Ascending aorta (tissue), 2 donors: Measurements from ENCODE around the gene LY6G5B. TPM values are rescaled to one million over a fixed set of nuclear protein-coding genes. Genes with fewer than 3 reads are reported as not detected.

Experiments used
- DNase-seq, 2 donors: peaks; one replicate each; pipeline ENCODE4 v3.0.0-alpha.2; 2019; ENCODE audit warnings: low spot score in 2 of 2
- H3K27ac ChIP-seq, 2 donors: fragments of 200-600 bp; sonication (generic); one replicate each; pipeline ENCODE4 v1.5.1; 2016 to 2017; ENCODE audit warnings: mild to moderate bottlenecking in 1 of 2
- H3K27me3 ChIP-seq: fragments of 200-600 bp; sonication (generic); one replicate; pipeline ENCODE4 v1.5.1; 2017
- H3K36me3 ChIP-seq, 2 donors: fragments of 200-600 bp; sonication (generic); one replicate each; pipeline ENCODE4 v1.5.1; 2016
- H3K4me1 ChIP-seq, 2 donors: fragments of 200-600 bp; sonication (generic); one replicate each; pipeline ENCODE4 v1.5.1; 2016 to 2017; ENCODE audit warnings: mild to moderate bottlenecking in 1 of 2
- H3K4me3 ChIP-seq, 2 donors: fragments of 200-600 bp; sonication (generic); one replicate each; pipeline ENCODE4 v1.5.1; 2016 to 2017; ENCODE audit warnings: mild to moderate bottlenecking in 1 of 2
- H3K9me3 ChIP-seq, 2 donors: fragments of 200-600 bp; sonication (generic); one replicate each; pipeline ENCODE4 v1.5.1; 2016
- CTCF ChIP-seq, 3 experiments: fragments of 200-600 bp in 2 of 3; fragments of 450-650 bp in 1 of 3; sonication (generic) in 2 of 3; IDR thresholded peaks; one replicate each; pipeline ENCODE4 v1.5.1; 2016 to 2019; ENCODE audit warnings: antibody characterized with exemption in 3 of 3, mild to moderate bottlenecking in 1 of 3, moderate library complexity in 1 of 3
- intact Hi-C: fragments of 100-400 bp; cut with DNase I; formaldehyde crosslinking; loops from one replicate; pipeline ENCODE4 v1.15.1; 2023
- total RNA-seq: library from RNA; depleted of rRNA; stranded (reverse); fragments of >200 nt; gene quantifications from one replicate; pipeline ENCODE4 v1.1.0, GENCODE V29; 2016

LY6G5B gene
- total RNA-seq, 1 donor from 2014 or later: 24.1 TPM

DNA sequence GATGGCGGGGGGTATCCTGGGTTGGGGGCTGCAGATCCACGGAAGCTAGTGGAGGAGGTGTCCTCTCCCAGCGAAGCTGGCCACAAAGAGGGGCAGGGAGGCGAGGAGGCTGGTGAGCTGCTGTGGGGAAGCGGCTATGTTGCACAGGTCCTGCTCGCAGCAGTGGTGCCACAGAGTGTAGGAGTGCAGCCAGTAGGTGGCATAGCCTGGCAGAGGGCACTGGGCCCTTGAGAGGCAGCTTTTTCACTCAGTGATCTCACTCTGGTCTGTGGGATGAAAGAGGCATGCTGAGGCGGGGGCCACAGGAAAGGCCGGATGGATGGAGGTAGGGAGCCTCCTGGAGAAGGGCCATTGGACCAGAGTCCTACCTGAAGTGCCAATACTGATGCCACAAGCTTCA, 42.5 kb downstream of the LY6G5B start:
- H3K4me1 ChIP-seq: no peaks in the 10 kb centered on the region
- H3K4me3 ChIP-seq: no peak overlapping the region
- intact Hi-C loops: no loop called here
- TF ChIP-seq CTCF (IDR thresholded peaks at IDR 0.05): peak in 1 of 3 experiments; percentile 20
- no peak for DNase-seq
- no peaks in the 10 kb centered on the region for H3K36me3 ChIP-seq
- no peaks in the 10 kb centered on the region for H3K9me3 ChIP-seq
- H3K27ac ChIP-seq: no peak overlapping the region
- H3K27me3 ChIP-seq: no peaks in the 10 kb centered on the region

DNA sequence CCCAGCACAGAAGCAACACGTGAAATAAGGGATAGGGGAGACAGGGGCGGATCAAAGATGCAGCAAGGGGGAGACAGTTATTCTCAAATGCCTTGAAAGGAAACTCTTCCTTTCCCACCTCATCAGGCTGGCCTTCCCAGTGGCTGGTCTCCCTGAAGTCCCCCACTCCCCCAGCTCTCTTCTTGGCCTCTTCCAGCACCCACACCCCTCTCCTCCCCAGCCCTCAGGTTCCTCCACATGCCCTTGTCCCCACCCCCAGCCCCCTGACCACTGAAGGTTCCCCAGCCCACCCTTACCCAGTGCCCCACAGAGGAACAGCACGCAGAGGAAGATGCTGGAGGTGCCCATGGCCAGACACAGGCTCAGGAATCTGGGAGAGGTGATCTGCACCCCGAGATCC, 43.7 kb downstream of the LY6G5B start:
- H3K4me1 ChIP-seq: no peaks in the 10 kb centered on the region
- H3K27me3 ChIP-seq: no peaks in the 10 kb centered on the region
- no peak for TF ChIP-seq CTCF (IDR thresholded peaks at IDR 0.05)
- no peaks in the 10 kb centered on the region for H3K9me3 ChIP-seq
- DNase-seq: no peak
- intact Hi-C loops: no loop called here
- H3K36me3 ChIP-seq: no peaks in the 10 kb centered on the region
- H3K4me3 ChIP-seq: no peak overlapping the region
- H3K27ac ChIP-seq: no peak overlapping the region

- no peak overlapping the region for H3K4me3 ChIP-seq
- intact Hi-C loops: no loop called here
- no peaks in the 10 kb centered on the region for H3K9me3 ChIP-seq
- TF ChIP-seq CTCF (IDR thresholded peaks at IDR 0.05): no peak
- no peaks in the 10 kb centered on the region for H3K4me1 ChIP-seq
- no peaks in the 10 kb centered on the region for H3K27me3 ChIP-seq
- no peak overlapping the region for H3K27ac ChIP-seq
- no peaks in the 10 kb centered on the region for H3K36me3 ChIP-seq
- no peak for DNase-seq
These were observed 44.4 kb downstream of the LY6G5B start for GRCh38 chr6:31713991-31714684.

GRCh38 chr6:31715022-31715958, 45.5 kb downstream of the LY6G5B start, which contains the start of gene LY6G6D:
LY6G6D (plus strand) TSS chr6:31715348; CDS start chr6:31715356, 8 bp downstream.
- intact Hi-C loops: no loop called here
- H3K4me1 ChIP-seq: no peaks in the 10 kb centered on the region
- no peak for DNase-seq
- H3K27ac ChIP-seq: no peak within 1 kb of the TSS
- no peaks in the 10 kb centered on the region for H3K9me3 ChIP-seq
- no peak within 1 kb of the TSS for H3K4me3 ChIP-seq
- H3K27me3 ChIP-seq: no peaks in the 10 kb centered on the region
- no peak for TF ChIP-seq CTCF (IDR thresholded peaks at IDR 0.05)
- no peaks in the 10 kb centered on the region for H3K36me3 ChIP-seq

DNA sequence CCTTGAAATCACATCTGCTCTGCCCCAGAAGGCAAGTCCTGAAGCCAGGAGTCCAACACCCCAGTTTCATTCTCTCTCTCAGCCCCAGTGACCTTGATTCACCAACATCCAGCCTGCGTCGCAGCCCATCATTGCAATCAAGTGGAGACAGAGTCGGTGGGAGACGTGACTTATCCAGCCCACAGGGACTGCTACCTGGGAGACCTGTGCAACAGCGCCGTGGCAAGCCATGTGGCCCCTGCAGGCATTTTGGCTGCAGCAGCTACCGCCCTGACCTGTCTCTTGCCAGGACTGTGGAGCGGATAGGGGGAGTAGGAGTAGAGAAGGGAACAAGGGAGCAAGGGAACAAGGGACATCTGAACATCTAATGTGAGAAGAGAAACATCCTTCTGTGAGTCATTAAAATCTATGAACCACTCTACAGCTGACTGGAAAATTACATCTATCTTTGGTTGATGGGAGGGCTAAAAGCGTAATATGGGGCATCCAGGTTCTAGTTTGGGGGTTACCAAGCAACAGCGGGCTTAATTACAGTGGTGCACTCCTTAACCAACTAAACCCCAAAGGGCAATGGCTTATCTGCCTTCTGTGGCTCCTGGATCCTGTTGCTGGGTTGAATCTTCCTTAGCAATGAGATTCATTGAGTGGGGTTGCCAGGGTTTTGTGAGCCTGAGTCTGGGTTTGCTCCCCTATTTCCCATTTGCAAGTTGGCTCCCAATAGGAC, 47.9 kb downstream of the LY6G5B start:
- intact Hi-C loops: no loop called here
- no peak overlapping the region for H3K27ac ChIP-seq
- no peak for TF ChIP-seq CTCF (IDR thresholded peaks at IDR 0.05)
- no peak overlapping the region for H3K4me3 ChIP-seq
- H3K27me3 ChIP-seq: no peaks in the 10 kb centered on the region
- no peaks in the 10 kb centered on the region for H3K4me1 ChIP-seq
- no peaks in the 10 kb centered on the region for H3K9me3 ChIP-seq
- no peaks in the 10 kb centered on the region for H3K36me3 ChIP-seq
- no peak for DNase-seq
